Thymus (tissue), 2 donors: ENCODE results near the gene ABCA3. TPM values are rescaled to one million over a fixed set of nuclear protein-coding genes. Genes with fewer than 3 reads are reported as not detected.

Experiments used
- polyA plus RNA-seq: library from polyadenylated mRNA; stranded (reverse); fragments of 200-250 nt; gene quantifications from one replicate; pipeline ENCODE4 v1.2.3, GENCODE V29; 2013
- total RNA-seq: library from RNA; stranded (reverse); fragments of 120-200 nt; gene quantifications from one replicate; pipeline ENCODE4 v1.2.4, GENCODE V29; 2013
- donor health status: healthy.

The ABCA3 gene
- total and polyA plus RNA-seq, 2 donors, result 8.4 to 8.6 TPM

Other genes starting within 250 kb of the ABCA3 start
- 13.4 TPM for gene PKD1, start 204.8 kb downstream of the ABCA3 start, total RNA-seq
- gene PKD1, start 204.8 kb downstream of the ABCA3 start, polyA plus RNA-seq, result 35.3 TPM
- 0.28 TPM for gene RAB26, start 192.1 kb downstream of the ABCA3 start, total RNA-seq
- gene RAB26, start 192.1 kb downstream of the ABCA3 start, polyA plus RNA-seq, result 2.6 TPM
- 22.3 TPM for gene TRAF7, start 184.9 kb downstream of the ABCA3 start, total RNA-seq
- 23.9 TPM for gene TRAF7, start 184.9 kb downstream of the ABCA3 start, polyA plus RNA-seq
- 0.05 TPM for gene CASKIN1, start 144.1 kb downstream of the ABCA3 start, total RNA-seq
- 0.48 TPM for gene CASKIN1, start 144.1 kb downstream of the ABCA3 start, polyA plus RNA-seq
- gene MLST8, start 135.3 kb downstream of the ABCA3 start, total RNA-seq, result 20.3 TPM
- 34.6 TPM for gene MLST8, start 135.3 kb downstream of the ABCA3 start, polyA plus RNA-seq
- gene BRICD5, start 129.9 kb downstream of the ABCA3 start, total RNA-seq, result 4.0 TPM
- 21.3 TPM for gene BRICD5, start 129.9 kb downstream of the ABCA3 start, polyA plus RNA-seq
- gene PGP, start 125.9 kb downstream of the ABCA3 start, total RNA-seq, result 12.4 TPM
- 12.9 TPM for gene PGP, start 125.9 kb downstream of the ABCA3 start, polyA plus RNA-seq
- gene E4F1, start 117.1 kb downstream of the ABCA3 start, total RNA-seq, result 26.5 TPM
- gene E4F1, start 117.1 kb downstream of the ABCA3 start, polyA plus RNA-seq, result 42.3 TPM
- 0.99 TPM for gene DNASE1L2, start 104.3 kb downstream of the ABCA3 start, total RNA-seq
- gene DNASE1L2, start 104.3 kb downstream of the ABCA3 start, polyA plus RNA-seq, result 3.5 TPM
- gene ECI1, start 89.1 kb downstream of the ABCA3 start, total RNA-seq, result 31.1 TPM
- 47.0 TPM for gene ECI1, start 89.1 kb downstream of the ABCA3 start, polyA plus RNA-seq
- gene RNPS1, start 72.6 kb downstream of the ABCA3 start, total RNA-seq, result 87.2 TPM
- 130 TPM for gene RNPS1, start 72.6 kb downstream of the ABCA3 start, polyA plus RNA-seq
- 22.7 TPM for gene CCNF, start 88.7 kb upstream of the ABCA3 start, total RNA-seq
- 4.0 TPM for gene CCNF, start 88.7 kb upstream of the ABCA3 start, polyA plus RNA-seq
- gene TEDC2, start 119.4 kb upstream of the ABCA3 start, total RNA-seq, result 11.0 TPM
- gene TEDC2, start 119.4 kb upstream of the ABCA3 start, polyA plus RNA-seq, result 1.8 TPM
- 0.71 TPM for gene NTN3, start 130.6 kb upstream of the ABCA3 start, total RNA-seq
- 0.02 TPM for gene NTN3, start 130.6 kb upstream of the ABCA3 start, polyA plus RNA-seq
- 3.5 TPM for gene TBC1D24, start 134.4 kb upstream of the ABCA3 start, total RNA-seq
- 3.7 TPM for gene TBC1D24, start 134.4 kb upstream of the ABCA3 start, polyA plus RNA-seq
- 11.0 TPM for gene ATP6V0C, start 173.2 kb upstream of the ABCA3 start, total RNA-seq
- 103 TPM for gene ATP6V0C, start 173.2 kb upstream of the ABCA3 start, polyA plus RNA-seq
- 22.1 TPM for gene AMDHD2, start 179.6 kb upstream of the ABCA3 start, total RNA-seq
- gene AMDHD2, start 179.6 kb upstream of the ABCA3 start, polyA plus RNA-seq, result 33.2 TPM
- gene CEMP1, start 190.7 kb upstream of the ABCA3 start, total RNA-seq, result 0.47 TPM
- gene CEMP1, start 190.7 kb upstream of the ABCA3 start, polyA plus RNA-seq, result 1.2 TPM
- 17.2 TPM for gene PDPK1, start 197.3 kb upstream of the ABCA3 start, total RNA-seq
- gene PDPK1, start 197.3 kb upstream of the ABCA3 start, polyA plus RNA-seq, result 14.1 TPM